HL-60 (cell line): ENCODE measurements around the gene WDR11.

ENCODE experiments used
- CTCF ChIP-seq: IDR thresholded peaks from one replicate; pipeline ENCODE4 v1.5.1; 2011; ENCODE audit warnings: low read length, control low read depth, inconsistent platforms; ENCODE audit not compliant: insufficient read depth
- GABPA ChIP-seq: IDR thresholded peaks from 2 replicates; pipeline ENCODE4 v1.6.1; 2012; ENCODE audit warnings: low read depth
- POLR2AphosphoS5 ChIP-seq: IDR thresholded peaks from 2 replicates; pipeline ENCODE4 v1.6.1; 2012; ENCODE audit warnings: low read depth
- TF ChIP-seq, protein P1 (sequence below): IDR thresholded peaks from 2 replicates; pipeline ENCODE4 v1.6.1; 2012; ENCODE audit warnings: low read depth; ENCODE audit not compliant: insufficient replicate concordance

DNA sequence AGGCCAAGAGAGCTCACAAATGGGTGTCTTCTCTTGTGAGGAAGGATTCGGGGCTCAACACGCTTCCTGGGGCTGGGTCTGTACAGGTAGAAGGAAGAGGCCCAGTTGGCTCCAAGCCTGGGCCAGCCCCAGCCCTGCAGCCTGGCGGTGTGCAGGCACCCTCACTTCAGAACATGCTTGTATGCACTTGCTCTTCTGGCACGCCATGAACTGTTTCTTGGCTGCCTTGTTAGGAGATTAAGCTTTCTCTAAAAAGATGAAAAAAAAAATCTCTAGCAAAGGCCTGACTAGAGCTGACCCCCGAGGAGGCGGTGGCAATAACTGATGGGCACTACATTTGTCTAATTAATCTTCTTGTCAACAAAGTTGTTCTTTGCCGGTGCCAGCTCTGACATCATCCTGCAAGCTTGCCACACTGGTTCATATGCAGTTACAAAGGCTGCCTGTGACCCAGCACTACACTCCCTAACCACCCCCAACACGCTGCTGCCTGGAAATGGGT, 94.7 kb downstream of the WDR11 start:
- TF ChIP-seq GABPA, result no peak
- no peak for TF ChIP-seq CTCF
- TF ChIP-seq POLR2AphosphoS5, result no peak
- TF ChIP-seq, protein P1, sequence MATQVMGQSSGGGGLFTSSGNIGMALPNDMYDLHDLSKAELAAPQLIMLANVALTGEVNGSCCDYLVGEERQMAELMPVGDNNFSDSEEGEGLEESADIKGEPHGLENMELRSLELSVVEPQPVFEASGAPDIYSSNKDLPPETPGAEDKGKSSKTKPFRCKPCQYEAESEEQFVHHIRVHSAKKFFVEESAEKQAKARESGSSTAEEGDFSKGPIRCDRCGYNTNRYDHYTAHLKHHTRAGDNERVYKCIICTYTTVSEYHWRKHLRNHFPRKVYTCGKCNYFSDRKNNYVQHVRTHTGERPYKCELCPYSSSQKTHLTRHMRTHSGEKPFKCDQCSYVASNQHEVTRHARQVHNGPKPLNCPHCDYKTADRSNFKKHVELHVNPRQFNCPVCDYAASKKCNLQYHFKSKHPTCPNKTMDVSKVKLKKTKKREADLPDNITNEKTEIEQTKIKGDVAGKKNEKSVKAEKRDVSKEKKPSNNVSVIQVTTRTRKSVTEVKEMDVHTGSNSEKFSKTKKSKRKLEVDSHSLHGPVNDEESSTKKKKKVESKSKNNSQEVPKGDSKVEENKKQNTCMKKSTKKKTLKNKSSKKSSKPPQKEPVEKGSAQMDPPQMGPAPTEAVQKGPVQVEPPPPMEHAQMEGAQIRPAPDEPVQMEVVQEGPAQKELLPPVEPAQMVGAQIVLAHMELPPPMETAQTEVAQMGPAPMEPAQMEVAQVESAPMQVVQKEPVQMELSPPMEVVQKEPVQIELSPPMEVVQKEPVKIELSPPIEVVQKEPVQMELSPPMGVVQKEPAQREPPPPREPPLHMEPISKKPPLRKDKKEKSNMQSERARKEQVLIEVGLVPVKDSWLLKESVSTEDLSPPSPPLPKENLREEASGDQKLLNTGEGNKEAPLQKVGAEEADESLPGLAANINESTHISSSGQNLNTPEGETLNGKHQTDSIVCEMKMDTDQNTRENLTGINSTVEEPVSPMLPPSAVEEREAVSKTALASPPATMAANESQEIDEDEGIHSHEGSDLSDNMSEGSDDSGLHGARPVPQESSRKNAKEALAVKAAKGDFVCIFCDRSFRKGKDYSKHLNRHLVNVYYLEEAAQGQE, result no peak
